GM12865 (cell line): ENCODE results near the gene CATSPERZ.

Experiments
- DNase-seq: peaks from one replicate; pipeline ENCODE4 v3.0.0; 2010; ENCODE audit warnings: low read depth
- H3K4me3 ChIP-seq: 2 replicates; pipeline ENCODE4 v1.5.1; 2011; ENCODE audit warnings: mild to moderate bottlenecking, low read depth, low read length, control low read depth
- TF ChIP-seq, protein P1 (sequence below): IDR thresholded peaks from 2 replicates; pipeline ENCODE4 v1.5.1; 2011; ENCODE audit warnings: low read length, control low read depth, low read depth, inconsistent platforms; ENCODE audit not compliant: insufficient read depth; ENCODE audit errors: missing control alignments

The CATSPERZ gene

DNA sequence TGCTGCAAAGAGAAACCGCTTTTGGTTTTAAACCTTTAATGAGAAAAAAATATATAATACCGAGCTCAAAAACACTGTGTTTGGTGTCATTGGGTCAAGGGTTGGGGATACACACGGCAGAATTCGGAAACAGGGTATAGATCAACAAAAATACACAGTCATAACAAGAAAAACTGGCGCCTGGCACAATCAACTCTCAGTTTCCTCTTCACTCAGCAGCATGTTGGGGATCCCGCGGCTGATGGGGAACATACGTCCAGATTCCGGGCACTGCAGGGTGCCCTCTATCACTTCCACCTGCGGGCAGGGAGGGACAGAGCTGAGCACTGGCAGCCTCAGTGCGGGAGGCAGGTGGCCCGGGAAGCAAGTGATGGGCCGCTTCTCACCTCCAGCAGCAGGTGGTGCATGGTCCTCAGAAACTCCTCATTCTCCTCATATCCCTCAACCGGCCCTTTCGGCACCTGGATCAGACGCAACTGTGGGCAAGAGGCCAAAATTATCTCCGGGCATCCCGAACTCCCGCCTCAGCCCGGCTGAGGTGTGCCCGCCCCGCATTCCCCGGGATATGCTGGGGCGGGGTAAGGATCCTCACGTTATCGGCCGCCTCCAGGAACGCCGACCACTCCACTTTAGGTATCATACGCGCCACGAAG, 16.6 kb downstream of the CATSPERZ start:
- H3K4me3 ChIP-seq = peak overlapping the region; percentile 99
- TF ChIP-seq, protein P1, sequence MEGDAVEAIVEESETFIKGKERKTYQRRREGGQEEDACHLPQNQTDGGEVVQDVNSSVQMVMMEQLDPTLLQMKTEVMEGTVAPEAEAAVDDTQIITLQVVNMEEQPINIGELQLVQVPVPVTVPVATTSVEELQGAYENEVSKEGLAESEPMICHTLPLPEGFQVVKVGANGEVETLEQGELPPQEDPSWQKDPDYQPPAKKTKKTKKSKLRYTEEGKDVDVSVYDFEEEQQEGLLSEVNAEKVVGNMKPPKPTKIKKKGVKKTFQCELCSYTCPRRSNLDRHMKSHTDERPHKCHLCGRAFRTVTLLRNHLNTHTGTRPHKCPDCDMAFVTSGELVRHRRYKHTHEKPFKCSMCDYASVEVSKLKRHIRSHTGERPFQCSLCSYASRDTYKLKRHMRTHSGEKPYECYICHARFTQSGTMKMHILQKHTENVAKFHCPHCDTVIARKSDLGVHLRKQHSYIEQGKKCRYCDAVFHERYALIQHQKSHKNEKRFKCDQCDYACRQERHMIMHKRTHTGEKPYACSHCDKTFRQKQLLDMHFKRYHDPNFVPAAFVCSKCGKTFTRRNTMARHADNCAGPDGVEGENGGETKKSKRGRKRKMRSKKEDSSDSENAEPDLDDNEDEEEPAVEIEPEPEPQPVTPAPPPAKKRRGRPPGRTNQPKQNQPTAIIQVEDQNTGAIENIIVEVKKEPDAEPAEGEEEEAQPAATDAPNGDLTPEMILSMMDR = peak; percentile 15
- peak; percentile 59 for DNase-seq

DNA sequence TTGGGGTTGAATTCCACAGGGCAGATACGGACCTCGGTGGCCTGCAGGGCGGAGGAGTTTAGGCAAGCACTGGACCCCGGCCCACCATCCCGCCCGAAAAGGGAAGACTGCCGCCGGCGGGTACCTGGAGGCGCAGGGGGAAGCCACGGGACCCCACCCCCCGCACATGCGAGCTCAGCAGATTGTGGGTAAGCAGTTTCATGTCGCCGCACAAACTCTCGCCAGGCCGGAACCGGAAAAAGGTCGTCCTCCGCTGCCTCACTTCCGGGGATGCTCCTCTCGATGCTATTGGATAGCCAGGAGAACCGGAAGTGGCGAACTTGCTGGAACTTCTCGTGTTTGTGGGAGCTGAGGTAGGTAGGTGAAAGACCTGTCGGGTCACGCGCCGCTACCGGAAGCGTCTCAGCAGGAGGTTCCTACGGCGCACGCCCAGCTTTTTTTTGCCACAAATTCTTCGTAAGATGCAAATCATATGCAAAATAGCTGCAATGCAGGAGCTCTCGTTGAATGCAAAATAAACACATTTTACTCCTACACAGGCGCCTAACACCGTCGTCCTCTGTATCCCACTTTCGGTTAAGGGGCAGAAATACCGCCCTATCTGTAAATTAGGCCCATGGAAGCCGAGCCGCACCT, 17.3 kb downstream of the CATSPERZ start, which contains the start of gene TRMT112:
TSS of gene TRMT112 (minus strand) at position 235 of the 636 bp plus-strand sequence. CDS start at position 202, 33 bp downstream.
- TF ChIP-seq, protein P1 = no peak
- peak; percentile 100 for DNase-seq
- peak within 1 kb of the TSS; percentile 99 for H3K4me3 ChIP-seq

DNA sequence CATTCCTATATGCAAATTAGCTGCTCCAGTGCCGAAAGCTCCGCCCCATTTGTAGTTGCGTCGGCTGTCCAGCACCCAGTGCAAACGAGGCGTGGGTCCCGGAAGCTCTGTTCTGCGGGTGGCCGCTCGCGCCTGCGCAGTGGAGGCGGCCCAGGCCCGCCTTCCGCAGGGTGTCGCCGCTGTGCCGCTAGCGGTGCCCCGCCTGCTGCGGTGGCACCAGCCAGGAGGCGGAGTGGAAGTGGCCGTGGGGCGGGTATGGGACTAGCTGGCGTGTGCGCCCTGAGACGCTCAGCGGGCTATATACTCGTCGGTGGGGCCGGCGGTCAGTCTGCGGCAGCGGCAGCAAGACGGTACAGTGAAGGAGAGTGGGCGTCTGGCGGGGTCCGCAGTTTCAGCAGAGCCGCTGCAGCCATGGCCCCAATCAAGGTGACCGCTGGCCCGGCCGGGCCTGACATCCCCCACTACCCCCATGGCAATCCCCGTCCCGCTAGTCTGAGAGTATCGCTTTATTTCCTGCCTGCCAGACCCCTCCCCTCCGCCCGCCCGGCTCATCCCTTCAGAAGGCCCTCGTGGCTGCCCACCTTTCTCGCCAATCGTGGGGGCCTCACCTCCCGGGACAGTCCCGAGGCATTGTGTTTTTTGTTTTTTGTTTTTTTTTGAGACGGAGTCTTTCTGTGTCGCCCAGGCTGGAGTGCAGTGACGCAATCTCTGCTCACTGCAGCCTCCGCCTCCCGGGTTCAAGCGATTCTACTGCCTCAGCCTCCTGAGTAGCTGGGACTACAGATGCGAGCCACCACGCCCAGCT, 18.0 kb downstream of the CATSPERZ start, which contains the start of gene PRDX5:
TSS of gene PRDX5 (plus strand) at position 161 of the 805 bp plus-strand sequence. CDS start at position 256, 95 bp downstream.
- TF ChIP-seq, protein P1 = peak; percentile 38
- H3K4me3 ChIP-seq = peak within 1 kb of the TSS; percentile 99
- peak; percentile 98 for DNase-seq

DNA sequence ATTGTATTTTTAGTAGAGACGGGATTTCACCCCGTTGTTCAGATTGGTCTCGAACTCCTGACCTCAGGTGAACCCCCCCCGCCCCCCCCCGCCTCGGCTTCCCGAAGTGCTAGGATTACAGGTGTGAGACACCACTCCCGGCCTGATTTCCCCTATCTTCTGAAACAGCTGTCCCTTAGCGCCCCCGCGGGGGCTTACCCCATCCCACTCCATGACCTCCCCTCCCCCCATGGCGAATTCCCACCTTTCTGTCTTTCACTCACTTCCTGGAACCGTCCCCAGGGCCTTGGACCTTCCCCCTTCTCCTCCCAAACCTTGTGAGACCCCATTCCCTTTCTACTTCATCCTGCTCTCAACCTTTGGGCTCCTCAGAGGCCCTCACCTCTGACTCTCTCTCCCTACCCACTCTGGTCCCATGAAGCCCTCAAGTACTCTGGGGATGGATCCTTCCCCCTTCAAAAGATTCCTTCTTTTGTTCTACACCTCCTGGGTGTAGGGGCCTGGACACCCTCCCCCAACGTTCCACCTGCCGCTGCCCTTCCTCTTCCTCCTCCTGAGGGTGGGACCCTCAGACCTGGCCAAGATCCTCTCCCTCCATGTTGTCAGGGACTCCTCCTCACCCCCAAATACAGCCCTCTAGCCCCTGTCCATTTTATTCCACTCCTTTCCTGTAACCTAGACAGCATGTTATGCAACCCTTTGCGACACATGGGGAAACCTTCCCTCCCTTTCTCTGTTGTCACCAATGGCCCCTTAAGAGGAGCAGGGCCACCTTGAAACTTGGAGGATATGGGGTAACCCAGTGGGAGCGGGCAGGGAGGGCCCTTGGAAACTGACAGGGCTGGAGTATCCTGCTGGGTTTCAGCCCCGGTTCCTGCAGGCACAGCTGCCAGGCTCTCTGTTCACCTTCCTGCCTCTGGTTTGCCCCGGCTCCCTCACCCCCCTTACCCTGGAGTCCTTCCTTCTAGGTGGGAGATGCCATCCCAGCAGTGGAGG, 18.9 kb downstream of the CATSPERZ start:
- DNase-seq = no peak

DNA sequence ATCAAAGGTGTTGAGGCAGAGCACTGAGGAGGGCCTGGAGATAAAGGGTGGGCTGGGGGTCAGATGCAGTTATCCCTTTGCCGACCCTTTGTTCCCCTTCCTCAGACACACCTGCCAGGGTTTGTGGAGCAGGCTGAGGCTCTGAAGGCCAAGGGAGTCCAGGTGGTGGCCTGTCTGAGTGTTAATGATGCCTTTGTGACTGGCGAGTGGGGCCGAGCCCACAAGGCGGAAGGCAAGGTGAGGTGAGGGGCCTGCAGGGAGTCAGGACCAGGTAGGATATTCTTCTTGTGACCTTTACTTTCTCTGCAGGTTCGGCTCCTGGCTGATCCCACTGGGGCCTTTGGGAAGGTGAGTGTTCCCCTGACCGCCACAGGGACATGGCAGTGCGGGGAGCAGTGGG, 20.4 kb downstream of the CATSPERZ start:
- TF ChIP-seq, protein P1 = no peak
- DNase-seq = no peak
- no peak overlapping the region for H3K4me3 ChIP-seq

More for the DNA sequence above, 18.9 kb downstream of the CATSPERZ start:
- TF ChIP-seq, protein P1 = no peak
- peak overlapping the region; percentile 99 for H3K4me3 ChIP-seq

DNA sequence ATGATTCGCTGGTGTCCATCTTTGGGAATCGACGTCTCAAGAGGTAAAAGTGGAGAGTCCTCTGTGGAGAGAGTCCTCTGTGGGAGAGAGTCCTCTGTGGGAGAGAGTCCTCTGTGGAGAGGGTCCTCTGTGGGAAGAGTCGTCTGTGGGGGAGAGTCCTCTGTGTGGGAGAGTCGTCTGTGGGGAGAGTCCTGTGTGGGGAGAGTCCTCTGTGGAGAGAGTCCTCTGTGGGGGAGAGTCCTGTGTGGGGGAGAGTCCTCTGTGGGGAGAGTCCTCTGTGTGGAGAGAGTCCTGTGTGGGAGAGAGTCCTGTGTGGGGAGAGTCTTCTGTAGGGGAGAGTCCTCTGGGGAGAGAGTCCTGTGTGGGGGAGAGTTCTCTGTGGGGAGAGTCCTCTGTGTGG, 20.9 kb downstream of the CATSPERZ start:
- TF ChIP-seq, protein P1 = no peak

More for the DNA sequence above, 20.9 kb downstream of the CATSPERZ start:
- no peak overlapping the region for H3K4me3 ChIP-seq
- DNase-seq = no peak
